Measurements from ENCODE around the gene OBSCN. TPM values are rescaled to one million over a fixed set of nuclear protein-coding genes. Genes with fewer than 3 reads are reported as not detected.

Gene OBSCN
- total RNA-seq, 1 experiment from 2014 or later = 29.1 TPM

GRCh38 chr1:228211531-228212414, 3.9 kb downstream of the OBSCN start:
- Histone ChIP-seq H3K36me3 (ENCODE audit: low read depth, low read length) (no peaks in the 10 kb centered on the region), H3K9me3 (ENCODE audit: low read length) (no peaks in the 10 kb centered on the region), H3K79me2 (ENCODE audit: low read length) (no peaks in the 10 kb centered on the region), H3K4me3 (ENCODE audit: low read length) (no peak overlapping the region), H3K27ac (ENCODE audit: low read length) (no peak overlapping the region), H3K9ac (ENCODE audit: low read length) (no peak overlapping the region), H4K20me1 (ENCODE audit: low read length) (no peaks in the 10 kb centered on the region), H3K9me2 (replicated peaks; ENCODE audit: low read length) (no peaks in the 10 kb centered on the region), H3F3A (ENCODE audit: low read length, unreplicated experiment) (no peaks in the 10 kb centered on the region), H3K27me3 (ENCODE audit: low read length) (no peaks in the 10 kb centered on the region), H3K4me2 (ENCODE audit: low read length) (no peak overlapping the region), H3K4me1 (ENCODE audit: insufficient read depth, low read length) (no peaks in the 10 kb centered on the region), H2AFZ (ENCODE audit: low read length) (no peak overlapping the region)
- intact Hi-C loops (cut with micrococcal nuclease) = loop anchor here (2.0 kb wide), 2 partner anchors 53 to 245 kb away; a partner anchor contains a TSS
- TF ChIP-seq CTCF (conservative IDR thresholded peaks at IDR 0.05; ENCODE audit: low read depth, low read length) (no peak), EZH2phosphoT487 (IDR thresholded peaks at IDR 0.05; ENCODE audit: borderline replicate concordance, low read length) (no peak), EZH2 (IDR thresholded peaks at IDR 0.05; ENCODE audit: low read length, unreplicated experiment) (no peak)
- DNase-seq (no peak), ATAC-seq (no peak)
- BruUV-seq (replicated peaks) = no TSS peak
- ChIA-PET POLR2A (ENCODE audit: unreplicated experiment) (no interaction called here), CTCF (no interaction called here)

GRCh38 chr1:228212415-228212965, 4.6 kb downstream of the OBSCN start:
- BruUV-seq (replicated peaks) = no TSS peak
- no peaks in the 10 kb centered on the region for H4K20me1 ChIP-seq (ENCODE audit: low read length)
- no peak overlapping the region for H2AFZ ChIP-seq (ENCODE audit: low read length)
- no peaks in the 10 kb centered on the region for H3K36me3 ChIP-seq (ENCODE audit: low read depth, low read length)
- H3K4me2 ChIP-seq (ENCODE audit: low read length) = peak overlapping the region; percentile 98; the same call in 1 of the 2 replicates
- no peaks in the 10 kb centered on the region for H3K4me1 ChIP-seq (ENCODE audit: insufficient read depth, low read length)
- no peak for ATAC-seq
- no peaks in the 10 kb centered on the region for H3K9me2 ChIP-seq (replicated peaks; ENCODE audit: low read length)
- no peak overlapping the region for H3K9ac ChIP-seq (ENCODE audit: low read length)
- no peaks in the 10 kb centered on the region for H3K9me3 ChIP-seq (ENCODE audit: low read length)
- no peaks in the 10 kb centered on the region for H3K79me2 ChIP-seq (ENCODE audit: low read length)
- intact Hi-C loops (cut with micrococcal nuclease) = loop anchor here (2.0 kb wide), 2 partner anchors 52 to 244 kb away; a partner anchor contains a TSS
- DNase-seq = no peak
- no peak overlapping the region for H3K27ac ChIP-seq (ENCODE audit: low read length)
- H3K27me3 ChIP-seq (ENCODE audit: low read length) = no peaks in the 10 kb centered on the region
- no peaks in the 10 kb centered on the region for H3F3A ChIP-seq (ENCODE audit: low read length, unreplicated experiment)
- no peak overlapping the region for H3K4me3 ChIP-seq (ENCODE audit: low read length)
- TF ChIP-seq EZH2phosphoT487 (IDR thresholded peaks at IDR 0.05; ENCODE audit: borderline replicate concordance, low read length) = no peak
- no peak for TF ChIP-seq CTCF (conservative IDR thresholded peaks at IDR 0.05; ENCODE audit: low read depth, low read length)
- no peak for TF ChIP-seq EZH2 (IDR thresholded peaks at IDR 0.05; ENCODE audit: low read length, unreplicated experiment)
- POLR2A ChIA-PET (ENCODE audit: unreplicated experiment) = no interaction called here
- CTCF ChIA-PET = no interaction called here

Data from PC-3 (cell line).